HG03439 (cell line): ENCODE results near the gene DOC2B.
"Not testable (repeated sequence)": the region's sequence is repeated elsewhere in the genome, so short reads cannot be mapped to it uniquely, and the experiment has no call there.

Source experiments
- ATAC-seq: cut with Tn5 transposase; IDR thresholded peaks from one replicate; pipeline ENCODE4 v1.9.1; 2021; ENCODE audit warnings: mild to moderate bottlenecking, moderate library complexity; ENCODE audit not compliant: unreplicated experiment

Gene DOC2B

DNA sequence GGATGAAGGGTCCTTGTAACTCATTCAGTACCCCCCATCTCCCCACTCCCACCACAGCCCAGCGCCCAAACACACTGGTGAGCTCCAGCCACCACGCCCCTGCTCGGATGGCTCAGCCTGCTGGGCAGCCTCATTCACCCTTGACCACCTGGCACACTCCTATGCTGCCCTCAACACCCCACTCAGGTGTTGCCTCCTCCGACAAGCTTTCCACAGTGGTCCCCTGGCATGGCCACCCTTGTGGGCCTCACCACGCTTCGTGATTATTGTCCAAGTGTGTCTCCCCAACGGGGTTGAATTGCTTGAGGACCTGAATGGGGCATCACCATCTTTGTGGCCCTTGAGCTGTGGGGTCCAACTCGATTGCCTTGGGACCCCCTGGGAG lies 12.0 kb upstream of the DOC2B start:
- ATAC-seq = no peak

DNA sequence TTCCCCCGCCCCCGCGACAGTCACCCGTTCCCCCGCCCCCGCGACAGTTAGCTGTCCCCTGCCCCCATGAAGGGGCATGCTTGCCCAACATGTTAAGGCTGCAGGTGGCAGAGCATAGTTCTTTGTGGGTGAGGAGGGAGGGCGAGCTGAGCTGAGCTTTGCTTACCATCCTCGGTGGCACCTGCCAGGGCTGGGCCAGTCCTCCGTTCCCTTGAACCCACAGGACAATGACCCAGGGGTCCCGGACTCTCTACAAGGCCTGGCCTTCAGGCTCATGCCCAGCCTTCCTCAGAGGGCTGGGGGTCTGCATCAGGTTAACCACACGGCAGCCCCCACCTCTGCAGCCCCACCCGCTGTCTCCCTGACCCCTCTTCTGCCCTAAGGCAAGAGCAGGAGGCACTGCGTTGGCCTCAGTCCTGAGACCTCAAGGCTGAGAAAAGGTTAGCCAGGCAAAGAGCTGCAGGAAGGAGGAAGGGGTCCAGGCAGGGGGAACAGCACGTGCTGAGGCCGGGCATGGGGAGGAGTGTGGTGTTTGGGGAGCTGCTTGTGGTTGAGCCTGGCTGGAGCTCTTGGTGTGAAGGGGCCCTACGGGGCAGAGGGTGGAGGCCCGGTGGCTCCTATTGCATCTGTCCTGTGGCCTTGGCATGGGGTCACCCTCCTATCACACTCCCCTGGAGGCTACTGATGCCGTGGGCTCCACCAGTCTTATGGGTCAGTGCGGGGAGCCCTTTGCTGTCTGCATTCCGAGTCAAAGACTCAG lies 11.4 kb upstream of the DOC2B start:
- ATAC-seq = no peak

DNA sequence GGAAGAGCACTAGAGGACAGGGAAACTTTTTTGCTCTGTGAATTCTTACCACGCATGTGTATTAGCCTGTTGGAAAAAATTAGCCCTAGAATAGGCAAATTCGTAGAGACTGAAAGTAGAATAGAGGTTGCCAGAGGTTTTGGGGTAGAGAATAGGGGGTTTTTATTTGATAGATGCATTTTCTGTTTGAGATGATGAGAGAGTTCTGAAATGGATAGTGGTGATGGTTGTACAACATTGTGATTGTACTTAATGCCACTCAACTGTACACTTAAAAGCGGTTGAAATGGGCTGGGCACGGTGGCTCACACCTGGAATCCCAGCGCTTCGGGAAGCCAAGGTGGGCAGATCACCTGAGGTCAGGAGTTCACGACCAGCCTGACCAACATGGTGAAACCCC lies 8.0 kb upstream of the DOC2B start:
- no peak for ATAC-seq

DNA sequence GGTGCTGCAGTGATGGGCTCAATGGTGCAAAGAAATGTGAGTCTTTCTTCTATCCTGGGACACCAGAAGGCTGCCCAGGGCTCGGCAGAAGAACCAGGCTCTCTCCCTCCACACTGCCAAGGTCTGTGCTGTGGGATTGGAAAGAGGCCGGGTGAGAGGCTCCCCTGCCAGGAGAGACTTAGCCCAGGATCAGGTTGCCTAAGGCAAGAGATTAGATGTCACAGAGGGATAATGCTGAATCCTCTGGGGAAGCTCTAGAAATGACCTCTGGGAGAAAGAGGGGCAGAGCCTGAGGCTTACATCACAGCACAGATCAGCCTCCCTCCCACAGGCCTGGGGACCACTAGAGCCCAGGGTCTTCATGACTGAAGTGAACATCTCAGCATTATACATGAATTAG lies 5.7 kb upstream of the DOC2B start:
- no peak for ATAC-seq

DNA sequence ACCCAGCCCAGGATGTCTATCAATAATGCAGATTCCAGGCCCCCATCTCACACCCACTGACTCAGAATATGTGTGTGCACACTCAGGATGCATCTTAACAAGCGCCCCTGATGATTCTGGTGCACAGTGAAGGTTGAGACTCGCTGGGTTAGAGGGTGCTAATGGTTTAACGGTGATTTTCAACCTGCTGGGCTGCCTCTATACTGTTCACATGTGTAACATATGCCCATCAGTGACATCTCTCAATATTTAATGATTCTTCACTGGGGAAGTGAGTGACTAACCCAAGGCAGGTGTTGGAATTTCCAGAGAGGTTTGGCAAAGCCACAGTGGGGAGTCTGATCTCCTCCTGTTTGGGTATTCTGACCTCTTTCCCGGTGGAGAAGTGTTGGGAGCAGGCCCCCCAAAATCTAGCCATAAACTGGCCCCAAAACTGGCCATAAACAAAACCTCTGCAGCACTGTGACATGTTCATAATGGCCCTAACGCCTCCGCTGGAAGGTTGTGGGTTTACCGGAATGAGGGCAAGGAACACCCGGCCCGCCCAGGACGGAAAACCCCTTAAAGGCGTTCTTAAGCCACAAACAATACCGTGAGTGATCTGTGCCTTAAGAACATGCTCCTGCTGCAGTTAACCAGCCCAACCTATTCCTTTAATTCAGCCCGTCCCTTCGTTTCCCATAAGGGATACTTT lies 4.1 kb upstream of the DOC2B start:
- ATAC-seq = no peak

DNA sequence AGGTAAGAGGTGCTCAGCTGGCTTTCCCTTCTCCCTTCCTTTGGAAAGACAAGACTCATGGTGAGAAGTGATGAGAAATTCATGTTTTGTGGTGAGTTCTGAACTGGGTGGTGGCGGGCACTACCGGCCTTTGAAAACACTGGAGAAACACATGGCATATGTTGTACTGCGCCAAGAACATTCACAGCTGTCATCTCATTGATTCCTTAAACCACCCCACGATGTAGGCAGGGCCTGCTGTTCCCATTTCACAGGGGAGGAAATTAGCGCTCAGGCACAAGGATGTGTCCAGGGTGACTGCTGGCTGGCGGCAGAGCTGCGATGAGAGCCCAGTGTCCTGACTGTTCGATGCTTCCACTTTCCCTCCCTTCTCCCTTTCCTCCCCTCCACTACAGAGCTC lies 1.6 kb upstream of the DOC2B start:
- ATAC-seq = no peak

DNA sequence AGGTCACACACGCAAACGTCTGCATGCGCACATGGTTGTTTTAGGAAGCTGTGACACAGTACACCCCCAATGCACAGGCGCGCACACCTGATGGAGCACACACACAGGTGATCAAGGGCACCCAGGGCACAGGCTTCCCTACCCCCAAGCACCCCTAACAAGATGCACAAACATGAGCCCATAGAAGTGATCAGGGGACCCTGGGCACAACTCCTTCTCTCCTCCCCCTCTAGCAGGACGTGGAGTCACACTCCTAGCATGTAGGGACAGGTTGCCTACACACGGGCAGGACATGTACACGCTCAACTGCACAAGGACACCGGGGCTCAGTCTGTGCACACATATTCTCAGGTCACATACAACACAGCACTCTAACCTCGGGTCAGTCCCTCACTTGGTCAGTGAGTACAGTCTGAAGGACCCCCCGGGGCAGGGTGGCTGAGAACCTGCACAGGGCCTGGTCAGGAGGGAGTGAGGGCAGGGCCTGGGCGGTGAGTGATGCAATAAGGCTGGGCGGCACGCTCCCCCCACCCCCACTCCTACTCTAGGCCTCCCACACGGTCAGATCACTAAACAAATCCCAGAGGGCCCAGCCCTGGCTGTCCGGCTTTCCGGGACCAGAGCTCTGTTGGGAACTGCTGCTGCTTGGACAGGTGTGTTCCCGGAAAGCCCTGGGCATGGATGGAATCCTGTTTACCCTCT lies 751 bp upstream of the DOC2B start:
- ATAC-seq = no peak

DNA sequence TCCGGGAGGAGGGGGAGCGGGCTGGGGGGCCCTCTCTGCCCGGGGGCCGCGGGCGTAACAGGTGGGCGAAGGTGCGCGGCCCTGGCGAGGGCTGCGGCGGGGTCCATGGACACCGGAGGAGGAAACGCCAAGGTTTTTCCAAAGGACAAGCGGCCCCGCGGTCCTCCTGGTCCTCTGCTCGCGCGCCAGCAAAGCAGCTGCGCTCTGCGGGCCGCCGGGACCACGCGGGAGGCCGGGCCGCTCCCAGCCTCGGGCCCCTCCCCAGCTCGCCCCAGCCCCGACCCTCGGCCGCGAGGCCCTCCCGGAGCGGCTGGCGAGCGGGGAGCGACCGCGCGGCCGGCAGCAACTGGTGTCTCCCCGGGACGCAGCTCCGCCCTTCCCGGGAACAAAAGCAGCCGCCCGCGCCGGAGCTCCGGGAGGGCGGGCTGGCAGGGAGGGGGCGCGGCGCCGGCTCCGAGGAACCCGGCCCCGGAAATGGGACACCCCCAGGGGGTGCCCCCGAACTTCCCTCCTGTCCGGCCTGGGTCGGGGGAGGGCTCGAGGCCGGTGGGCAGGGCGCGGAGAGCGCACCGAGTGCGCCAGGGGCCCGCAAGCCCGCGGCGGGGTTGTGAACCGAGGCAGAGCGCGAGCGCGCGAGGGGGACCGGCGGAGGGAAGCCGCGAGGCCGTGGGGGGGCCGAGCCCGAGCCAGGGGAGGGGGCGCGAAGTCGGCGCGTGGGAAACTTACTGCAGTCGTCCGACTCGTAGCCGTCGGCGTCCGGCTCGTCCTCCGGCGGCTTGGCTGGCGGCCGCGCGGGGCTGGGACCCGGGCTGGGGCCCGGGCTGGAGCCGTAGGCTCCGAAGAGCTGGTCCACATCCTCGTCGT lies 837 bp downstream of the DOC2B start:
- ATAC-seq = no peak

DNA sequence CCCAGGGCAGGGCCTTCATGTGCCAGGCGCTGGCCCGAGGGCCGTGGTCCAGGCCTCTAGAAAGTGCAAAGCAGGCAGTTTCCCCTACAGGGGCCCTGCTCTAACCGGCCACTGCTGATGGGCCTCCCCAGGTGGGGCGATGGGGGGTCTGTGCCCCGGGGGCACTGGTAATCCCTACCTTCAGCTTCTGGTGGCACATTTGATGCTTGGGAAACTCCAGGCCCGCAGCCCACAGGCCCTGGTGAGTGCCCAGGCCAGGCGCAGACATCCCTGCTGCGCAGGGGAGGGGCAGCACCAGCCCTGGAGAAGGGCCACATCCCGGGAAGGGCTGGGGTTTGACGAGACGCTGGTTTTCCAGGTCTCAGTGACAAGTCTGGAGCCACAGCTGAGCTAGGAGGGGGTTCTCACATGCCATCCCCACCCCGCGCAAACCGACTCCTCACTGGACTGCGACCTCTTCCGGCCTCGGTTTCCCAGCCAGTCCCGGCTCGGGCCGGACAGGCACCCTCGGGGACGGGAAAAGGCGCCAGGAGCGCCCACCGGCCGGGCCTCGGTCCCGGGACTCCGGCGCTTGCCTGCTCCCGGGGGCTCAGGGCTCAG lies 1.6 kb downstream of the DOC2B start:
- ATAC-seq = no peak

DNA sequence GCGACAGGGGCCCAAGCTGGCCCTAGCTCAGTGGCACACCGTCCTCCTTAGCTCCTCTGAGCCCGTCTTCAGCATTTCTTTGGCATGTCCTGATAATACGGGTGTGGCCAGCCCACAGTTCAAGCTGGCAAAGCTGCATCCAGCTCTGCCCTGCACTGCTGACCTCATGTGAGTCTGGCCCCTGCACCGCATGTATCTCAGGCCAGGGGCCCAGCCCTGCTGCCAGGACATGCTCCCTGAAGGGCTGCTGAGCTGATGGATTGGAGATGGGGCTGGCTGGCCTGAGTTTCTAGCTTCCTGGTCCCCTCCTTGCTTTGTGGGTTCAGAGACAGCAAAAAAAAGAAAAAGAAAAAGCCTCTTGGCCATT lies 2.4 kb downstream of the DOC2B start:
- ATAC-seq = no peak

DNA sequence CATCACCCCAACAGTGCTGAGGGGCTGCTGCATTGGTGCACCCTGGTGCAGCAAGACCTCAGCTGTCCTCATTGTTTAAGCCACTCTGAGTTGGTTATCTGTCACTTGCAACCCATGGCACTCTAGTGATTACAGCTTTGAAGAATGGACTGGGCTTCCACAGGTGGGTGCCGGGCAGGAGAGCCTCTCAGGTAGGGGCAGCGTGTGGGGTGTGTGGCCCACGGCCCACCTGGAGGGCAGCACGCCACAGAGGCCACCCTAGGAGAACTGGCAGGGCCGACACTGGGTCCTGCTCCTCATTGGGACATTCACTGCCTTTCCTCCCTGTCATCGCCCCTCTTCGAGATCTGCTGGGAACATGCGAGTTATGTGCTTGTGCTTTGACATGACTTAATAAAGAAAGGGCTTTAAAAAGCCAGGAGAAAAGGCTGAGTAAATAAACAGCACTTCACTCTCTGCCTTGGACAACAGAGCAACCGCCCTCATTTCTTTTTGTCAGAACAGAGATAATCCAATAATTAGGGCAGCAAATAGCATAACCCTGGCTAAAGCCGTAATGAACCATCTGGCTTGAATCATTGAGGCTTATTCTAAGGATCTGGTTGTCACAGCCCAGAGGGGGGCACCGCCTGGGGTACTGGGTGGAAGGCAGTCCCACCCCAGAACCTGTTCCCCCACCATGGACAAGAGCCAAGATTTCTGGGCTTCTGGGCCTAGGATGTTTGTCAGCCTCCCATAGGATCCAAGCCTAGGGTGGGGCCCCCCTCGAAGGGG lies 3.0 kb downstream of the DOC2B start:
- ATAC-seq = no peak

DNA sequence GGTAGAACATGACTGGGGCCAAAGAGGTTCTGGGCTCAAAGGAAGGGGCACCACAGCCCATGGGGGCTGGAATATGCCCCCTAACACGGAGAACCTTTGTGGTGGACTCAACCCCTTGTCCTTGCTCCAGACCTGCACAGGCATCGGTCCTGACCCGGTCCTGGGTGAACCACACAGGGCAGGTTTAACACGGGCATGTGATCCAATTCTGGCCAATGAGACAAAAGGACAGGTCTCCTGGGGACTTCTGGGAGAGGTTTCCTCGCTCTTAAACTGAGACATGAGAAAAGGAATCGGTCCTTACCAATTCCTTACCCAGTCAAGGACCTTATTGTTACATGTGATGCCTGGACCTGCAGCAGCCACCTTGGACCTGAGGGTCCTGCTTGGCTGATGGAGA lies 3.7 kb downstream of the DOC2B start:
- ATAC-seq = no peak

DNA sequence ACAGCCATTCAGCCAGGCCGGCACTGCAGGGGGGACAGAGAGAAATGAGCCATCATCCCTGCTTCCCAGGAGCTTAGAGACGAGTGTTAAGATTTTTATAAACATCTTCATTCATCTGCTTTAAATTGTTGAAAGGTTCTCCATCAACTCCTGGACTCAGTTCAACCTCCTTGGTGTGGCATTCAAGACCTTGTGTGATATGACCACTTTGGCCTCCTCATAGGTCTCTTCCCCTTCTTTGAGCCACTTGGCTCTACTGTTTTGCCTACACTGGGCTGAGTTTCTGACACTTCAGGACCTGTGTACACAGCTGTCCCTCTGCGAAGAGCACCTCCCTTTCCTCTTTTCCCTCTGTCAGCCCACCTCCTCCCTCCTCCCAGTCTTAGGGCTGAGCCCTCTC lies 4.3 kb downstream of the DOC2B start:
- ATAC-seq = no peak

DNA sequence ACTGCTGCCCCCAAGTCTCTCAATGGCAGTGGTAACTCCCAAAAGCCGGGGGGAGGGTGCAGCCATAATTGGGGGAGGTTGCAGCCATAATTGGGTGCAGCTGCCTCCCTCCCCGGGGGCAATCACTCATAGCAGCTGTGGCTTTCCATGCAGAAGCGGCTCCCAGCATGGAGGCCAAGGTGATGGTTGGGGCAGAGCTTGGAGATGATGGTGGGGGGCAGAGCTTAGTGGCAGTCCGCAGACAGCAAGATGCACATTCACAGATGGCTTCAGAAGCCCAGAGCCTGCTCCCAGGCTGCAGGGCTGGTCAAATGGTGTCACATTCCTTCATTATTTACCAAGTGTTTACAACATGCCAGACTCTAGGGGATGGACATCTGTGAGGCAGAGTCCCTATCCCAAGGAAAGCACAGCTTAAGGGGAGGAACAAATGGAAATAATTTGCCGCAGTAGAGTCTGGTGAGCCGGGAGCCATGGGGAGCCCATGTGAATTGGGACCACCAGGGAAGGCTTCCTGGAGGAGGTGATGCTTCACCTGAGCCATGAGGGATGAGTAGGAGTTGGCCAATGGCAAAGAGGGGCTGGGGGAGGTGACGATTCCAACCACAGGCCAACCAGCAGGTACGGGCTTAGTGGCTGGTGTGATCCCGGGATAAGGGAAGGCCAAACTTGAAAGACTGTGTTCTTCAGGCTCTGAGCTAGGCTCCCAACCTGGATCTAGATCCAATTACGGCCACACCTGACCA lies 8.1 kb downstream of the DOC2B start:
- no peak for ATAC-seq

DNA sequence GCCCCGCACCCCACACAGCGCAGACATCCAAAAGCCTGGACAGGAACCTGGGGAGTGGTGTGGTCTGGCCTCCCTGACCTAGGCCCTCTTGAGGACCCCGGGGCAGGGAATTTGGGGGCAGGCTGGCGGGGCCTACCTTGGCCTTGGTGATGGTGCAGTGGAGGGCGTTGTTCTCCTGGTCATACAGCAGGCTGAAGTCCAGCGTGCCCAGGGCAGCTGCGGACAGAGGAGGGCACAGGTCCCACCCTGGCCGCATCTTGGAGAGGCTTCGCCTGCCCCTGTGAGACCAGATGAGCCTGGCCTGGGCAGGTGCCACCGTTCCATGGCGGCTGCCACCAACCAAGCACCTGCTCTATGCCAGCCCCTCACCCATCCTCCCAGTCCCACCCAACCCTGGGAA lies 9.0 kb downstream of the DOC2B start:
- ATAC-seq = no peak

DNA sequence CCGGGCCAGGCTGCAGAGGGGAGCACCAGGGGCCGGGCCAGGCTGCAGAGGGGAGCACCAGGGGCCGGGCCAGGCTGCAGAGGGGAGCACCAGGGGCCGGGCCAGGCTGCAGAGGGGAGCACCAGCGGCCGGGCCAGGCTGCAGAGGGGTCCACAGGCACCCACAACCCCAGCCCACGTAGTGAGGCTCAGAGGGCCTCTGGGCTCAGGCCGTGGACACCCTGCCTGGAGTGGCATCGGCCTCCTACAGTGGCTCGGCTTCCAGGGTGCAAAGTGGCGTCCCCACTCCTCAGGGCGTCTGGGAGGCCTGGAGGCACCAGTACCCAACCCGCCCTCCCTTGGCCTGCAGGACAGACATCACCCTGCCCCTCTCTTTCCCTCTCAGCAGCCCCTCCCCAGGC lies 9.6 kb downstream of the DOC2B start:
- no peak for ATAC-seq

DNA sequence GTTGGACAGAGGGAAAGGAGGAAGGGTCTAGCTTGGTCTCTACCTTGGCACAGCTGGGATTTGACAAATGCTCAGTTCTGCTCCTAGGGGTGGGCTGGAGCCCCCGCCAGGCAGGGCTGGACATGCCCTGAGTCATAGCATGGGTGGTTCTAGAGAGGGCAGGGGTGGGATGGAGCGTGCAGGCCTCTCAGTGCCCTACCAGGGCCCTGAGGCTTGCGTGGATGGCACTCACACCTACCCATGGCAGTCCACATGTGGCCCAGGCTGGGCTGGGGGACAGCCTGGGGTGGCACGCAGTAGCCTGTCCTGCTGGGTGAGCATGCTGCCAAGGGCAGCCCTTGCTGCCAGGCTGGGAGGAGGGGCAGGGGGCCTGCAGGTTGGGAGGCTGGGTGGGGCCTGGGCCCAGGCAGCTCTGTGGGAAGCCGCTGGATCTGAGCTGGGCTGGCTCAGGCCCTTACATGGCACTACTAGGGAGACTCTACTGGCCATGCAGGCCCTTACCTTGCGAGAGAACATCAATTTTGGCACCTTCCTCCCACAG lies 11.2 kb downstream of the DOC2B start:
- no peak for ATAC-seq

DNA sequence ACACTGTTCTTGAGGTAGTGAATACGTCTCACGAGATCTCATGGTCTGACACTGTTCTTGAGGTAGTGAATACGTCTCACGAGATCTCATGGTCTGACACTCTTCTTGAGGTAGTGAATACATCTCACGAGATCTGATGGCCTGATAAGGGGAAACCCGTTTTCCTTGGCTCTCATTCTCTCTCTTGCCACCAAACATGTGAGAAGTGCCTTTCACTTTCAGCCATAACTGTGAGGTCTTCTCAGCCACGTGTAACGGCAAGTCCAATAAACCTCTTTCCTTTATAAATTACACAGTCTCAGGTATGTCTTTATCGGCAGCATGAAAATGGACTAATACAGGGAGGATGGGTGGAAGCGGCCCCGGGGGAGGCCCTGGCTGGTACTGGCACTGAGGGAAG lies 12.8 kb downstream of the DOC2B start:
- not testable (repeated sequence) for ATAC-seq

DNA sequence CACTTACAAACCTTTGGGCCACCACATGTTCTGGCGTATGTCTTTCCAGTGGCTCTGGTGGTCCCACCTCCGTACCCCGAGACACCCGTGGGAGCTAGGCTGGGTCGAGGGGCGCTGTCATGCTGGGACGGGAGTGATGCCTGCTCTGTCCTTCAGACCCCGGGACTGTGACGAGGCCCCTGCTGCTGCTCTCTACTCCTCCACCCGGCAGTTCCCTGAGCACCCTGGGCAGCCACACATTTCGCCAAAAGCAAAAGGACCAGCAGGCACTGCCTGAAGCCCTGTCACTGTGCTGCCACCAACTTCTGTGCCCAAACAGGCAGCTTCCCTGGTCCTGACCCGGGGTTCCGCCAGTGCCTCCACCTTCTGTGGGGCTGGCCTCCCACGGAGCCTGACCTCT lies 15.5 kb downstream of the DOC2B start:
- ATAC-seq = no peak
